ENCODE measurements around the gene MTHFD1L. TPM values are rescaled to one million over a fixed set of nuclear protein-coding genes. Genes with fewer than 3 reads are reported as not detected.

The MTHFD1L gene
- total RNA-seq, 3 donors from 2014 or later, result 3.5 to 15.1 (median 11.0) TPM

DNA sequence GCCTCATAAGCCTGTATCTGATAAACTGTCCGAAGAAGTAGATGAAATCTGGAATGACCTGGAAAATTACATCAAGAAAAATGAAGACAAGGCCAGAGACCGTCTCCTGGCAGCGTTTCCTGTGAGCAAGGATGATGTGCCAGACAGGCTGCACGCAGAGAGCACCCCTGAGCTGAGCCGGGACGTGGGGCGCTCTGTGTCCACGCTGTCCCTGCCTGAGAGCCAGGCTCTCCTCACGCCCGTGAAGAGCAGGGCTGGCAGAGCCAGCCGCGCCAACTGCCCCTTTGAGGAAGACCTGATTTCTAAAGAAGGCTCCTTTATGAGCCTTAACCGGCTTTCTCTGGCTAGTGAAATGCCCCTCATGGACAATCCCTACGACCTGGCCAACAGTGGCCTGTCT is 33.9 kb upstream of the MTHFD1L start:
- H3K36me3 ChIP-seq, result no peaks in the 10 kb centered on the region
- H3K27ac ChIP-seq, result no peak overlapping the region
- no peak overlapping the region for H3K4me3 ChIP-seq
- no peak for DNase-seq (ENCODE audit: low spot score in 2 of 2)
- intact Hi-C loops (cut with DNase I; ENCODE audit: low total_unique reads), result no loop called here
- H3K9me3 ChIP-seq, result no peaks in the 10 kb centered on the region
- TF ChIP-seq, protein P1, sequence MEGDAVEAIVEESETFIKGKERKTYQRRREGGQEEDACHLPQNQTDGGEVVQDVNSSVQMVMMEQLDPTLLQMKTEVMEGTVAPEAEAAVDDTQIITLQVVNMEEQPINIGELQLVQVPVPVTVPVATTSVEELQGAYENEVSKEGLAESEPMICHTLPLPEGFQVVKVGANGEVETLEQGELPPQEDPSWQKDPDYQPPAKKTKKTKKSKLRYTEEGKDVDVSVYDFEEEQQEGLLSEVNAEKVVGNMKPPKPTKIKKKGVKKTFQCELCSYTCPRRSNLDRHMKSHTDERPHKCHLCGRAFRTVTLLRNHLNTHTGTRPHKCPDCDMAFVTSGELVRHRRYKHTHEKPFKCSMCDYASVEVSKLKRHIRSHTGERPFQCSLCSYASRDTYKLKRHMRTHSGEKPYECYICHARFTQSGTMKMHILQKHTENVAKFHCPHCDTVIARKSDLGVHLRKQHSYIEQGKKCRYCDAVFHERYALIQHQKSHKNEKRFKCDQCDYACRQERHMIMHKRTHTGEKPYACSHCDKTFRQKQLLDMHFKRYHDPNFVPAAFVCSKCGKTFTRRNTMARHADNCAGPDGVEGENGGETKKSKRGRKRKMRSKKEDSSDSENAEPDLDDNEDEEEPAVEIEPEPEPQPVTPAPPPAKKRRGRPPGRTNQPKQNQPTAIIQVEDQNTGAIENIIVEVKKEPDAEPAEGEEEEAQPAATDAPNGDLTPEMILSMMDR (IDR thresholded peaks at IDR 0.05), result no peak
- no peak for TF ChIP-seq POLR2AphosphoS5 (IDR thresholded peaks at IDR 0.05)
- TF ChIP-seq POLR2A (IDR thresholded peaks at IDR 0.05), result no peak
- H3K27me3 ChIP-seq, result no peaks in the 10 kb centered on the region
- H3K4me1 ChIP-seq, result no peaks in the 10 kb centered on the region

DNA sequence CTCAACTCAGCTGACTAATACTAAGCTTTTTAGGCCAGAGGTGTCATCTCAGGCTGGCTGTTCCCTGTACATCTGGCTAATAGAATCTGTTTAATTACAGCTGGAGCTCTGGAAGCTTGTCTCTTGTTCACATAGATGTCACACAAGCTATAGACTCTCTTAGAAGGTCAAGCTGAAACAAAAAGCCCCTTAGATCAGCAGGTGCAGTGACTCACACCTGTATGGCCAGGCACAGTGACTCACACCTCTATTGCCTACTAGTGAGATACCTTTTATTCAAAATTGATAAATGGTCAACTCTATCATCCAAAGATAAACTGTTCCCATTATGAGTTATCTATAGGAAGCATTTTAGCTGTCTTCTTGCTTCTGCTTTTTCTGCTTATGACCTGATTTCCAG is 29.9 kb upstream of the MTHFD1L start:
- no peak overlapping the region for H3K27ac ChIP-seq
- no peaks in the 10 kb centered on the region for H3K9me3 ChIP-seq
- H3K4me3 ChIP-seq, result no peak overlapping the region
- no peaks in the 10 kb centered on the region for H3K4me1 ChIP-seq
- TF ChIP-seq, protein P1 (IDR thresholded peaks at IDR 0.05), result no peak
- TF ChIP-seq POLR2A (IDR thresholded peaks at IDR 0.05) (no peak), POLR2AphosphoS5 (IDR thresholded peaks at IDR 0.05) (no peak)
- intact Hi-C loops (cut with DNase I; ENCODE audit: low total_unique reads), result no loop called here
- no peaks in the 10 kb centered on the region for H3K36me3 ChIP-seq
- no peak for DNase-seq (ENCODE audit: low spot score in 2 of 2)
- no peaks in the 10 kb centered on the region for H3K27me3 ChIP-seq

DNA sequence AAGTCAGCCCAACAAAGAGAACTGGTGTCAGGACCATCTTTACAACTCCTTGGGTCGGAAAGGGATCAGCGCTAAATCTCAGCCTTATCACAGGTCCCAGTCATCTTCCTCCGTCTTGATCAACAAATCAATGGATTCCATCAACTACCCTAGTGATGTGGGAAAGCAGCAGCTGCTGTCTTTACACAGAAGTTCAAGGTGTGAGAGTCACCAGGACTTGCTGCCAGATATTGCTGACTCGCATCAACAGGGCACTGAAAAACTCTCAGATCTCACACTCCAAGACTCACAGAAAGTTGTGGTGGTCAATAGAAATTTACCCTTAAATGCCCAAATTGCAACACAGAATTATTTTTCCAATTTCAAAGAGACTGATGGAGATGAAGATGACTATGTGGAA is 25.3 kb upstream of the MTHFD1L start:
- no peak overlapping the region for H3K27ac ChIP-seq
- DNase-seq (ENCODE audit: low spot score in 2 of 2), result no peak
- no peaks in the 10 kb centered on the region for H3K4me1 ChIP-seq
- TF ChIP-seq, protein P1 (IDR thresholded peaks at IDR 0.05), result no peak
- TF ChIP-seq POLR2A (IDR thresholded peaks at IDR 0.05) (no peak), POLR2AphosphoS5 (IDR thresholded peaks at IDR 0.05) (no peak)
- H3K36me3 ChIP-seq, result no peaks in the 10 kb centered on the region
- no peaks in the 10 kb centered on the region for H3K9me3 ChIP-seq
- no peak overlapping the region for H3K4me3 ChIP-seq
- H3K27me3 ChIP-seq, result no peaks in the 10 kb centered on the region
- intact Hi-C loops (cut with DNase I; ENCODE audit: low total_unique reads), result no loop called here

DNA sequence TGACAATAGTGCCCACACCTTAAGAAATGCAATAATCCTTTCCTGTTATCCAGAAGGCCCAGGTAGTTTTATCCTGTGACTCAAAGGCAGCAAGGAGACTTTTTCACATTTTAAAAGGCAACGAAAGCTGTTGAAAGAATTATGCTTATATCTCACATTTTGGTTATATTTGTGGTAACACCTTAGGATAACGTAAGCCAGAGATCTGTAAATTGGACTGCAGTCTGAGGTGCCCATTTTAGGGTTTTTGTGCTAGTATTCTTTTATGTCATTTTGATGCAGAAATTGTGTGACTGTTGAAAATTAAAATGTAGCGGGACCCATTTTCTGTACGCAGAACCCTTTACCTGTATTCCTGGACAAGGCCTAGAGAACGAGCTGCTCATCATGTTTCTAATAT is 24.3 kb upstream of the MTHFD1L start:
- Histone ChIP-seq H3K4me3 (no peak overlapping the region), H3K9me3 (no peaks in the 10 kb centered on the region), H3K36me3 (no peaks in the 10 kb centered on the region), H3K27me3 (no peaks in the 10 kb centered on the region), H3K27ac (no peak overlapping the region), H3K4me1 (no peaks in the 10 kb centered on the region)
- intact Hi-C loops (cut with DNase I; ENCODE audit: low total_unique reads), result no loop called here
- DNase-seq (ENCODE audit: low spot score in 2 of 2), result no peak
- TF ChIP-seq, protein P1 (IDR thresholded peaks at IDR 0.05), result no peak
- no peak for TF ChIP-seq POLR2A (IDR thresholded peaks at IDR 0.05)
- TF ChIP-seq POLR2AphosphoS5 (IDR thresholded peaks at IDR 0.05), result no peak

DNA sequence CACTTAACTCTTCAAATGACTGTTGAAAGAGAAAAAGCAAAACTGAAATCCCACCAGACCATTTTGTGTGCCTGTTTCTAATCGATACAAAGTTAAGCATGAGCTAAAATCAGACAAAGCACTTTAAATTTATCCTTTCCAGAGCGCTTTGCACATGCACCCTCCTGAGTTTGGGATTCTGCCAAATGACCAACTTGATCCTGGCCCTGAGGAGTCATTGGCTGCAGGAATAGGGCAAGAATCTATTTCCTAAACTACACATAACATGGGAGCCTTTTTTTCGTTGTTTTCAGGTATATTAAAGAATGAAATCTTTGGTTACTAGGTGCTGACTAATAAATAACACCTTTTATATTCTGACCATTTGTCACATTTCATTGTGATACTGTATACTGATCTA is 23.8 kb upstream of the MTHFD1L start:
- H3K27me3 ChIP-seq, result no peaks in the 10 kb centered on the region
- DNase-seq (ENCODE audit: low spot score in 2 of 2), result no peak
- no peak overlapping the region for H3K4me3 ChIP-seq
- H3K9me3 ChIP-seq, result no peaks in the 10 kb centered on the region
- no peak overlapping the region for H3K27ac ChIP-seq
- no peaks in the 10 kb centered on the region for H3K36me3 ChIP-seq
- no peaks in the 10 kb centered on the region for H3K4me1 ChIP-seq
- intact Hi-C loops (cut with DNase I; ENCODE audit: low total_unique reads), result no loop called here
- TF ChIP-seq, protein P1 (IDR thresholded peaks at IDR 0.05), result no peak
- TF ChIP-seq POLR2AphosphoS5 (IDR thresholded peaks at IDR 0.05) (no peak), POLR2A (IDR thresholded peaks at IDR 0.05) (no peak)
